ENCODE measurements around the gene BTBD16. TPM values are rescaled to one million over a fixed set of nuclear protein-coding genes. Genes with fewer than 3 reads are reported as not detected.

BTBD16 gene
- total and polyA plus RNA-seq, 2 of the 4 experiments (the other 2 are of a cell fraction) = not detected

DNA sequence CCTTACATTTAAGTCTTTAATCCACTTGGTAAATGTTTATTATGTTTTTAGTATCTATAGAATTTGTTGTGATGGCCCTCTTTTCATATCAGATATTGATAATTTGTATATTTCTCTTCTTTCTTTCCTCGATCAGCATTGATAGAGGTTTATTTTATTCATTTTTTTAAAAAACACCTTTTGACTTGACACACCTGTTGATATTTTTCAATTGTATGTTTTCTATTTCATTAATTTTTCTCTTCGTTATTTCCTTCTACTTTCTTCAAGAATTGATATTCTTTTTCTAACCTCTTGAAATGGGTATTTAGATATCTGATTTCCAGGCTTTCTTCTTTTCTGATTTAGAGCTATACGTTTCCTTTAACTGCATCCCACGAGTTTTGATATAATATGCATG lies 50.9 kb downstream of the BTBD16 start:
- POLR2A ChIA-PET (ENCODE audit: unreplicated experiment) = no interaction called here

More for the DNA sequence above, 50.9 kb downstream of the BTBD16 start:
- no peaks in the 10 kb centered on the region for H3K9me1 ChIP-seq (ENCODE audit: insufficient read depth, low read length)
- H4K91ac ChIP-seq (ENCODE audit: insufficient read depth, low read depth, low read length) = no peak overlapping the region
- H3K14ac ChIP-seq (replicated peaks; ENCODE audit: low read depth, low read length) = no peak overlapping the region
- no peak overlapping the region for H2AK9ac ChIP-seq (replicated peaks; ENCODE audit: low read depth, low read length, poor library complexity)
- no peaks in the 10 kb centered on the region for H3K9me3 ChIP-seq (ENCODE audit: control insufficient read depth, insufficient read depth, low read length)
- no peak overlapping the region for H3K56ac ChIP-seq (ENCODE audit: extremely low read depth, insufficient read depth, low read length)
- DNase-seq = no peak
- no peak overlapping the region for H3K4ac ChIP-seq (ENCODE audit: low read depth, low read length)
- H2BK120ac ChIP-seq (ENCODE audit: low read depth, low read length) = no peak overlapping the region
- H2BK15ac ChIP-seq (ENCODE audit: low read depth, low read length) = no peak overlapping the region
- H3K4me1 ChIP-seq (ENCODE audit: control insufficient read depth, insufficient read depth, low read length) = no peaks in the 10 kb centered on the region
- H2AK5ac ChIP-seq (ENCODE audit: low read depth, low read length) = no peak overlapping the region
- no peak overlapping the region for H4K8ac ChIP-seq (ENCODE audit: low read depth in 2 of 2, low read length in 2 of 2)
- no peaks in the 10 kb centered on the region for H3K36me3 ChIP-seq (ENCODE audit: control insufficient read depth, insufficient read depth, low read length)
- H3K79me1 ChIP-seq (ENCODE audit: low read depth in 1 of 2, low read length in 2 of 2) = no peaks in the 10 kb centered on the region
- no peak overlapping the region for H3K23ac ChIP-seq (ENCODE audit: low read depth, low read length)
- H3K9ac ChIP-seq (ENCODE audit: low read depth, low read length) = no peak overlapping the region
- H3K4me2 ChIP-seq (ENCODE audit: low read depth, low read length) = no peak overlapping the region
- no peak overlapping the region for H3K4me3 ChIP-seq (ENCODE audit: insufficient read depth, low read depth, low read length)
- H4K20me1 ChIP-seq (ENCODE audit: insufficient read depth, low read length) = no peaks in the 10 kb centered on the region
- no peak overlapping the region for H3K27ac ChIP-seq (ENCODE audit: insufficient read depth, low read length)
- no peak overlapping the region for H2AFZ ChIP-seq (replicated peaks; ENCODE audit: low read length, poor library complexity)
- H2BK20ac ChIP-seq (ENCODE audit: low read depth, low read length) = no peak overlapping the region
- TF ChIP-seq NFE2L2 (IDR thresholded peaks at IDR 0.05; ENCODE audit: low read depth, low read length) (no peak), RCOR1 (IDR thresholded peaks at IDR 0.05; ENCODE audit: insufficient replicate concordance, low read length) (no peak), CHD1 (IDR thresholded peaks at IDR 0.05; ENCODE audit: low read depth, low read length) (no peak), CEBPB (IDR thresholded peaks at IDR 0.05; ENCODE audit: low read depth, low read length) (no peak), BHLHE40 (IDR thresholded peaks at IDR 0.05; ENCODE audit: low read depth, low read length) (no peak), SMC3 (IDR thresholded peaks at IDR 0.05; ENCODE audit: low read depth, low read length) (no peak), RFX5 (IDR thresholded peaks at IDR 0.05; ENCODE audit: low read depth, low read length) (no peak), MAFK (IDR thresholded peaks at IDR 0.05; ENCODE audit: low read depth, low read length) (no peak), MAZ (IDR thresholded peaks at IDR 0.05; ENCODE audit: borderline replicate concordance, low read depth, low read length) (no peak), RAD21 (IDR thresholded peaks at IDR 0.05; ENCODE audit: low read length) (no peak), MXI1 (IDR thresholded peaks at IDR 0.05; ENCODE audit: borderline replicate concordance, low read depth, low read length) (no peak), POLR2A (IDR thresholded peaks at IDR 0.05; ENCODE audit: low read depth, low read length) (no peak)
- TF ChIP-seq, protein P1, sequence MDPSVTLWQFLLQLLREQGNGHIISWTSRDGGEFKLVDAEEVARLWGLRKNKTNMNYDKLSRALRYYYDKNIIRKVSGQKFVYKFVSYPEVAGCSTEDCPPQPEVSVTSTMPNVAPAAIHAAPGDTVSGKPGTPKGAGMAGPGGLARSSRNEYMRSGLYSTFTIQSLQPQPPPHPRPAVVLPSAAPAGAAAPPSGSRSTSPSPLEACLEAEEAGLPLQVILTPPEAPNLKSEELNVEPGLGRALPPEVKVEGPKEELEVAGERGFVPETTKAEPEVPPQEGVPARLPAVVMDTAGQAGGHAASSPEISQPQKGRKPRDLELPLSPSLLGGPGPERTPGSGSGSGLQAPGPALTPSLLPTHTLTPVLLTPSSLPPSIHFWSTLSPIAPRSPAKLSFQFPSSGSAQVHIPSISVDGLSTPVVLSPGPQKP (IDR thresholded peaks at IDR 0.05; ENCODE audit: borderline replicate concordance, low read depth, low read length) = no peak
- TF ChIP-seq, protein P2, sequence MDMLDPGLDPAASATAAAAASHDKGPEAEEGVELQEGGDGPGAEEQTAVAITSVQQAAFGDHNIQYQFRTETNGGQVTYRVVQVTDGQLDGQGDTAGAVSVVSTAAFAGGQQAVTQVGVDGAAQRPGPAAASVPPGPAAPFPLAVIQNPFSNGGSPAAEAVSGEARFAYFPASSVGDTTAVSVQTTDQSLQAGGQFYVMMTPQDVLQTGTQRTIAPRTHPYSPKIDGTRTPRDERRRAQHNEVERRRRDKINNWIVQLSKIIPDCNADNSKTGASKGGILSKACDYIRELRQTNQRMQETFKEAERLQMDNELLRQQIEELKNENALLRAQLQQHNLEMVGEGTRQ (IDR thresholded peaks at IDR 0.05; ENCODE audit: low read depth, low read length) = no peak
- no peaks in the 10 kb centered on the region; the same call in 1 of the 2 replicates for H3K27me3 ChIP-seq (ENCODE audit: control insufficient read depth, insufficient read depth, low read length)
- no TSS peak for BruUV-seq (replicated peaks)
- CTCF ChIA-PET = no interaction called here
- ATAC-seq (ENCODE audit: low read depth) = no peak
- H3K18ac ChIP-seq (ENCODE audit: low read depth, low read length) = no peak overlapping the region
- no CpG with 5 or more reads among the region's 4 CpGs for WGBS, 2 experiments (ENCODE audit: extremely low coverage in 2 of 2, insufficient read length in 1 of 2)
- dilution Hi-C loops (cut with HindIII; ENCODE audit: low sequenced_read_pairs, unreplicated experiment) = no loop called here
- H2BK5ac ChIP-seq (ENCODE audit: low read depth, low read length, poor library complexity, severe bottlenecking) = no peak overlapping the region
- H4K5ac ChIP-seq (ENCODE audit: low read depth, low read length) = no peak overlapping the region
- in situ Hi-C loops (cut with MboI; ENCODE audit: low sequenced_read_pairs) = no loop called here
- intact Hi-C loops (cut with micrococcal nuclease) = no loop called here

Data from IMR-90 (cell line).